NT2/D1 (cell line): ENCODE measurements around the gene RFX3.
A peak's percentile ranks its signal among the peaks of the same experiment; 100 is the strongest.

Source experiments
- DNase-seq: peaks from one replicate; pipeline ENCODE4 v3.0.0-alpha.2; 2011; ENCODE audit warnings: low read depth, low spot score
- H3K27me3 ChIP-seq: 2 replicates; pipeline ENCODE4 v1.6.0; 2011; ENCODE audit warnings: mild to moderate bottlenecking; ENCODE audit not compliant: insufficient read length, insufficient read depth
- H3K36me3 ChIP-seq: 2 replicates; pipeline ENCODE4 v1.6.1; 2011; ENCODE audit warnings: mild to moderate bottlenecking, low read length, mixed read lengths; ENCODE audit not compliant: insufficient read depth, insufficient read length
- H3K4me1 ChIP-seq: 2 replicates; pipeline ENCODE4 v1.5.1; 2011; ENCODE audit not compliant: insufficient read depth, insufficient read length
- H3K4me3 ChIP-seq: 2 replicates; pipeline ENCODE4 v1.5.1; 2011; ENCODE audit warnings: low read depth; ENCODE audit not compliant: insufficient read length
- H3K9ac ChIP-seq: 2 replicates; pipeline ENCODE4 v1.6.0; 2011; ENCODE audit warnings: low read depth; ENCODE audit not compliant: insufficient read length
- H3K9me3 ChIP-seq: 2 replicates; pipeline ENCODE4 v1.5.1; 2011; ENCODE audit warnings: mild to moderate bottlenecking, low read length; ENCODE audit not compliant: insufficient read depth
- SUZ12 ChIP-seq: IDR thresholded peaks from 2 replicates; pipeline ENCODE4 v1.6.1; 2011; ENCODE audit not compliant: insufficient read length, insufficient read depth; ENCODE audit errors: extremely low read depth
- YY1 ChIP-seq: IDR thresholded peaks from 2 replicates; pipeline ENCODE4 v1.6.1; 2011; ENCODE audit not compliant: insufficient read length, insufficient read depth
- ZNF274 ChIP-seq: IDR thresholded peaks from 2 replicates; pipeline ENCODE4 v1.6.1; 2011; ENCODE audit warnings: mild to moderate bottlenecking, low read depth, low read length

Gene RFX3

DNA sequence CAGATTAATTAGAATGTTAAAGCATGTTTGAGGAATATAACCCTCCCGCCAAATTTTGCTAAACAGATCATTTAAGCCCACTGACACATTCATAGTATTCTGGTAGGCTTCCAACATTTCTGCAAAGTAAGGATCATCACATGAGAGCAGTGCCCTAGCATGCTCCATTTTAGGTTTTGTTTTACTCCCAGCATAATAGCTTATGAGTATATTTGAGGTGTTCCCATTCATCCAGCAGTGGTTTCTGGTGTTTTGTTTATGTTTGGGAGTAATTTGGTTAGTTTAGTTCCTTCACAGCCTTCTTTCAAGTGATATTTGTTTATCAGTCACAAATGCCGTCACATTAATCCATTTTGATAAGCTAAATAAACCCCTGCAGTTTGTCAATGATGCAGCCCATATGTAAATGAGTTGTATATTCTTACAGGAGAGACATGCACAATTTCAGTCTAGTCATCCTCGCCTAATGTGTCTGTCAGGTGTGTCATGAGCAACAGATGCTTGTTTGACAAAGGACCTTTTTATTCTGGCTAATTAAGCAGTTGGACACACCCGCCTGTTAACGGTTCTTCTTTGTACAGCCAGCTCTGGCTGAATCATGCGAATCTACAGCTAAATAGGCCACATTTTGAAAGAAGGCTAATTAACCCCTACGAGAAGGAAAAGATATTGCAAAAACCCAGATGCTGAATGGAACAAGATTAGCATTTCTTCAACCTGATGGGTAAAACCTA is 124.4 kb downstream of the RFX3 start:
- H3K4me1 ChIP-seq = no peaks in the 10 kb centered on the region
- TF ChIP-seq YY1 (no peak), ZNF274 (no peak), SUZ12 (no peak)
- H3K4me3 ChIP-seq = no peak overlapping the region
- H3K9ac ChIP-seq = no peak overlapping the region
- H3K9me3 ChIP-seq = no peaks in the 10 kb centered on the region
- peak; percentile 3 for DNase-seq
- no peaks in the 10 kb centered on the region for H3K36me3 ChIP-seq
- H3K27me3 ChIP-seq = no peaks in the 10 kb centered on the region

DNA sequence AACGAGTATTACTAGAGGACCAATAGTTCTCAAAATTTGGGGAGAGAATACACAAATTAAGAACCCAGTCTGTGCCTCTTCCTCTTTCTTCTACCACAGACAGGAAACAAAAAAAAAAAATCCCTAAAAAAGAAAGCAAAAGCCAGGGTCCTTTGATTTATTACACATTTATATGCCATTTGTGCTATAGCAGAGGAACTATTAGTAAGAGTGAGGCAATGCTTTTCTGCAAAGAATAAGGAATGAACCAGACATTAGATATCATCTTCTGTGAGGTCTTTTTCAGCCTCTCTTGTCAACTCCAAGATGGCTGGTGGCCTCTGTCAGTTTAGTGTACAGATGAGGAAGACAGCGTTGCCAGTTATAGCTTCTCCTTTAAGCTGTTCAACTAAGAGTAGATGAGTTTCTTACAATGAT is 127.6 kb downstream of the RFX3 start:
- Histone ChIP-seq H3K4me3 (no peak overlapping the region), H3K9me3 (no peaks in the 10 kb centered on the region), H3K9ac (no peak overlapping the region), H3K4me1 (no peaks in the 10 kb centered on the region), H3K27me3 (no peaks in the 10 kb centered on the region), H3K36me3 (no peaks in the 10 kb centered on the region)
- TF ChIP-seq ZNF274 (no peak), SUZ12 (no peak), YY1 (no peak)
- no peak for DNase-seq

DNA sequence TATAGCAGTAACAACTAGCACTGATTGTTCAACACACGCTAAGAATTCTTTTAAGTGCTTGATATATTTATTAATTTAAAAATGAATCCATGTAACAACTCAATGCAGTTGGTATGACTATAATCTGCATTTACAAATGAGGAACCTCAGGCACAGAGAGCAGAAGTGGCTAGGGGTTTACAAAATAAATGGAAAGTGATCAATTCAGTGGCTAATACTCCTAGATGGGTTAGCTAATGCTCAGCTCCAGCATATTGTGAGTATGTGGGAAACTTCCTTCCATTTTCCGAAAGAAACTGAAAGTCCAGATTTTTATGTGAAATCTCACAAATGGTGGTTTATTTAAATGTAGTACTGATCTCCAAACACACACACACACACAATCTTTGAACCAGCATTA is 128.0 kb downstream of the RFX3 start:
- no peak overlapping the region for H3K9ac ChIP-seq
- DNase-seq = no peak

DNA sequence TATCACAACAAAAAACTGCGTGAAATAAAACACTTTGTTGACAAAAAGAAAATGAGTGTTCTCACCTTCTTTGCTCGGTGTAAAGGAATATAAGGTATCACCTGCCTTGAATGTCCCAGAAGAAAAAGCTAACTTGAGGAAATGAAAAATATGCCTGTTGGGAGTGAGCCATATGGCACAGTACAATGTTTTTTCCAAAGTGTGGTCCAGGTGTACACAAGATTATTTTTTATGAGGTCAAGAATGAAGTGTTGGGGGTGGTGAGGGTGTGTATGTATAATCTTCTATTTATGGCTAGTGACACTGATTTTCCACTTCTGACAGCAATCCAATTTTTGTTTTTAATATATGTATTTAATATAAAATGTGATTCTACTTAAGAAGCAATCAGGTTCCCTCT is 134.4 kb downstream of the RFX3 start:
- H3K4me3 ChIP-seq = no peak overlapping the region
- no peaks in the 10 kb centered on the region for H3K36me3 ChIP-seq
- no peaks in the 10 kb centered on the region for H3K4me1 ChIP-seq
- H3K27me3 ChIP-seq = no peaks in the 10 kb centered on the region
- no peak for DNase-seq
- TF ChIP-seq ZNF274 = no peak
- no peak for TF ChIP-seq YY1
- no peak for TF ChIP-seq SUZ12
- peaks cover 5% of the 10 kb centered on the region; the same call in 1 of the 2 replicates for H3K9me3 ChIP-seq
- H3K9ac ChIP-seq = no peak overlapping the region

More for the DNA sequence above, 128.0 kb downstream of the RFX3 start:
- TF ChIP-seq YY1 (no peak), ZNF274 (no peak), SUZ12 (no peak)
- Histone ChIP-seq H3K9me3 (no peaks in the 10 kb centered on the region), H3K27me3 (no peaks in the 10 kb centered on the region), H3K4me3 (no peak overlapping the region), H3K36me3 (no peaks in the 10 kb centered on the region), H3K4me1 (no peaks in the 10 kb centered on the region)

DNA sequence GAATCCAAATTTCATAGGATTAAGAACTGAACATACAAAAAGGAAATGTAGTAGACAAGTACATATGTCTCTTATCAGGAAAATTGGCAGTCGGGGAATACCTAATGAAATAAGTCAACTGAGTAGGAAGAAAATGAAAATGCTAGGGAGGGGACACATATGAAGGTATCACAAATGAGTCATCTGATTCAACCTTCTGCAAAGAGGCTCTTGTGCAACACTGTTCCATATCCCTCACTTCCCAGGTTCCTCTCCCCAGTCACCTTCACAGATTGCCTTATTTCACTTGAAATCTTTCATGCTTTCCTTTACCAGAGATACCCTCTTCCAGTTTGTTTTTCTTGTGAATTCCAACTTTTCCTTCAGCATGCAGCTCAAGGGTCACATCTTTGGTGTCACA is 139.0 kb downstream of the RFX3 start:
- Histone ChIP-seq H3K27me3 (no peaks in the 10 kb centered on the region), H3K4me3 (no peak overlapping the region), H3K9me3 (peaks cover 5% of the 10 kb centered on the region; the same call in 1 of the 2 replicates), H3K4me1 (no peaks in the 10 kb centered on the region), H3K9ac (no peak overlapping the region), H3K36me3 (no peaks in the 10 kb centered on the region)
- TF ChIP-seq SUZ12 (no peak), YY1 (no peak), ZNF274 (no peak)
- no peak for DNase-seq

DNA sequence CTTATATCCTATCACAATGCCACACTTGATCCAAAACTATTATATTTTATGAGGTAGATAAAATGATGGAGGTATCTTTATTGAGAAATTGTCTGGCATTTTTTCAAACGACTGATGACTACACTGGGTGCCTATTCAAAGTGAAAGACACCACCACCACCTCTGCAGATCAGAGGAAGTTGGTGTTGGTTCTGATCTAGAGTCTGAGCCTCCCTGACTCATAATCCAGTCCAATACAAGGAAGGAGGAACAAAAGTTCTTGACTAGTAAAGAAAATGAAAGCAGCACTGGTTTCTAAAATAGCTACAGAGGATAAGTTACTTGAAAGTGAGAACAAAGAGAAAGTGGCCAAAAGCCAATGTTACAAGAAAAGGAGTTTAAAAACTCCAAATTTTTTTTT is 139.9 kb downstream of the RFX3 start:
- no peak overlapping the region for H3K9ac ChIP-seq
- H3K36me3 ChIP-seq = no peaks in the 10 kb centered on the region
- peaks cover 5% of the 10 kb centered on the region; the same call in 1 of the 2 replicates for H3K9me3 ChIP-seq
- DNase-seq = no peak
- no peak overlapping the region for H3K4me3 ChIP-seq
- TF ChIP-seq ZNF274 (no peak), YY1 (no peak), SUZ12 (no peak)
- no peaks in the 10 kb centered on the region for H3K27me3 ChIP-seq
- no peaks in the 10 kb centered on the region for H3K4me1 ChIP-seq

DNA sequence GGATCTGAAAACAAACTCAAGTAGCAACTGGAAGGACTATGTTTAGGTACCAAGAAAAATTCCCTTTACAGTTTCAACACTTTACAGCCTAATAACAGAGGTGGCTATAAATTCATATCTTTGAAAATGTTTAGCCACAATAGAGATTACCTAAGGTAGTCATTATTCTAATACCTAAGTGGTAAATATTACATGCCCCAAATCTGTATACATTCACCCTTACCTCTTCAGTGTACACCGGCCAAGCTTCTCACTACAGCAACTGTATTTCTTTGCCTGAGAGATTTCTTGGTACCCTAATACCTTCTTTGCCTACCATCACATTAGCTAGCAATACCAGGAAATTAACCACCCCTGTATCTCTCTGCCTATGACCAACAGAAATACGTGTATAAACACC is 154.0 kb downstream of the RFX3 start:
- Histone ChIP-seq H3K9me3 (no peaks in the 10 kb centered on the region), H3K9ac (no peak overlapping the region), H3K4me3 (no peak overlapping the region), H3K36me3 (no peaks in the 10 kb centered on the region), H3K4me1 (no peaks in the 10 kb centered on the region), H3K27me3 (no peaks in the 10 kb centered on the region)
- TF ChIP-seq ZNF274 (no peak), SUZ12 (no peak), YY1 (no peak)
- no peak for DNase-seq

DNA sequence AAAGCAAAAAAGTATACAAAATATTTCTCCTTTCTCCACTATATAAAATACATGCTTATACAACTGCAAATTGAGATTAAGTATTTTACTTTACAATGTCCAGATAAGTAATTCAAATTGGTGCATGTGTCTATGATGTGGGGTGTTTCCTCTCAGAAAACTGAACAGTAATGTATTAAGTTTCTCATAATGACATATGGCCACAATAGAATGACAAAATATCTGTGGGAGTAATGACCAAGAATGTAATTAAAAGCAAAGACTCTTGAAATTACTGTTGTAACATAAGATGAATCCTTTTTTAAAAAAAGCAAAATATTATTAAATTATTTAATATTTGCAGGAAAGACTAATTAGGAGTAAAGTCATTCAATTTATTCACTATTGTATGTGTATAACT is 155.1 kb downstream of the RFX3 start:
- TF ChIP-seq SUZ12 (no peak), ZNF274 (no peak), YY1 (no peak)
- Histone ChIP-seq H3K9me3 (no peaks in the 10 kb centered on the region), H3K27me3 (no peaks in the 10 kb centered on the region), H3K4me3 (no peak overlapping the region), H3K9ac (no peak overlapping the region), H3K36me3 (no peaks in the 10 kb centered on the region), H3K4me1 (no peaks in the 10 kb centered on the region)
- no peak for DNase-seq
